GM21423 (cell line): Measurements from ENCODE around the gene DAW1.

ENCODE experiments used
- ATAC-seq: cut with Tn5 transposase; IDR thresholded peaks from one replicate; pipeline ENCODE4 v1.9.1; 2021; ENCODE audit warnings: mild to moderate bottlenecking, moderate library complexity; ENCODE audit not compliant: unreplicated experiment

DAW1 gene

GRCh38 chr2:227861011-227861410 is 10.4 kb upstream of the DAW1 start:
- no peak for ATAC-seq

DNA sequence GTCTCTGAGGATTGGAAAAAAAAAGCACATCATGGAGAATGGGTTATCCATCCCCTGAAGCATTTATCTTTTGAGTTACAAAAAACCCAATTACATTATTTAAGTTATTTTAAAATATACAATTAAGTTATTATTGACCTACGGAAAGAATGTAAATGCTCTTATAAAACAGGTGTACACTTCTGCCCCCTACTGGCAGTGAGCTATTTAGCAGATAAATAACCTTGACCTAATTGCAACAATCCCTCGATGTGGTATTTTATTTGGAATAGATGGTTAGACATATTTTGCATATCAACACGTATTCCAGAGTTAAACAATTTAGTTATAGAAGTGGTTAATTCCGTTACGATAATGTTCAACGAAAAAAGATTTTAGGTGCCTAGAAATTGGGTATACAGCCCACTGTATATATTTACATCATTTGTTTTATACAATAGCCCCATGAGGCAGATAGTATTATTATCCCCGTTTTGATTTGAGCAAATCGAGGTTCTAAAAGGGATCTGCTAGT is 9.1 kb upstream of the DAW1 start:
- ATAC-seq, result no peak

DNA sequence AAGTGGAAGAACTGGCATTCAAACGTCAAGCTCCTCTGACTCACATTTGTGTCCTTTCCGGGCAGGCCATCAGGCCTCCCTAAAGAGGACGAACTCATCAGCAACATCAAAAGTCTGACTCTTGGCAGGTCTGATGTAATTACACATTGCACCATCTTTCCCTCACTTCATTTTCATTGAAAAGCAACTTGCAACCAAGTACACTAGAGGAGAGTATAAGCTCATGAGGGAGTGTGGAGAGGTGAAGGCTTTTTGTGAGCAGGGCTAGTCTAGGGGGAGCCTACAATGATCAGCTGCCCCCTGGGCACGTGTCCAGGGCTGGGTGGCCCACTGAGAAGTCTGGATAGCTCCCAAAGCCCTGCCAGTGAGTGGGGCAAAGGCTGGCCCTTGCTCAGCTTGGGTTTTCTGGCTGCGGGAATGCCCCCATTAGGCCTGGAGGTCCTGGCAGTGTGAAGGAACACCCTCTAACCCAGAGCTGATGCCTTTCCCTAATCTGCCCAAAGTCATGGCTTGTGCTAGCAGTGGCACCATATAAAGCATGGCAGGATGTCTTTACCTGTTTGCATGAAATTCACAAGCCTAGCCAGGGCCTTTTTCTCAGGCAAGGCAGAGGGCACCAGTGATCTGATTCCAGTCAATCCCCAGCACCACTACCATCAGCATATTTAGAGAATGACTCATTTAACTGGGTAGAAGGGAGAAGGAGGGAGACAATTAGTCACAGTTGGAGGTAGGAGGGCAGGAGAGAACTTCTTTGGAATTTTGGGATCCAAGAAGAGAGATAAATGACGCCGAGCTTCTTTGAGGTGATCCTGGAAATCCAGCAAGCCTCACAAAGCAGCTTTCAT is 8.5 kb upstream of the DAW1 start:
- ATAC-seq, result no peak

GRCh38 chr2:227864161-227864756 is 7.2 kb upstream of the DAW1 start:
- ATAC-seq, result no peak

DNA sequence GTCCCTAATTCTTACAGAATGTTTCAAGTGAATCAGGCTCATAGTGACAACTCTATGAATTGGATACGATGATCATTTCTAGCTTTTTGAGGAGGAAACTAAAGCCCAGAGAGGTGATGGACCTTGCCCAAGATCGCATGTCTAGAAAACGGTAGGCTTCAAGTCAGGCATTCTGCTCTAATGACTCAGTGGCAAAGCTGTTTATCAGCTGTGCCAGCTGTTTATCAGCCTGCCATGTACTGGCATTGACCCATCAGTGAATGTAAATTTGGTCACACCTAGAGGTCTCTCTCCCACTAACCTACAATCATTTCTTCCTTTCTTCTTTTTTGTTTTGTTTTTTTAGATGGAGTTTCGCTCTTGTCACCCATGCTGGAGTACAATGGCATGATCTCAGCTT is 6.1 kb upstream of the DAW1 start:
- no peak for ATAC-seq

DNA sequence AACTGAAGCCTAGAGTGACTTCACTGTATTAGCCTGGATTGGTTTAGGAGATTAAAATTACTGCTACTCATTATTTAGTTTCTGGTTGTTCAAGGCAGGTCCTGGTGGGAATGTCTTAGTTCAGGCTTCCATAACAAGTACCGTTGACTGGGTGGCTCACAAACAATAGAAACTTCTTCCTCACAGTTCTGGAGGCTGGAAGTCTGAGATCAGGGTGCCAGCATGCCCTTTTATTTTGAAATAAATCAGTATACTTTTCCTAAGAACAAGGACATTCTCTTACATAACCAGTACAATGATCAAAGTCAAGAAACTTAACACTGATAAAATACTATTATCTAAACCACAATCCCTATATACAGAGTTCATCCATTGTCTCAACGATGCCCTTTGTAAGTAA is 4.0 kb upstream of the DAW1 start:
- ATAC-seq, result no peak

DNA sequence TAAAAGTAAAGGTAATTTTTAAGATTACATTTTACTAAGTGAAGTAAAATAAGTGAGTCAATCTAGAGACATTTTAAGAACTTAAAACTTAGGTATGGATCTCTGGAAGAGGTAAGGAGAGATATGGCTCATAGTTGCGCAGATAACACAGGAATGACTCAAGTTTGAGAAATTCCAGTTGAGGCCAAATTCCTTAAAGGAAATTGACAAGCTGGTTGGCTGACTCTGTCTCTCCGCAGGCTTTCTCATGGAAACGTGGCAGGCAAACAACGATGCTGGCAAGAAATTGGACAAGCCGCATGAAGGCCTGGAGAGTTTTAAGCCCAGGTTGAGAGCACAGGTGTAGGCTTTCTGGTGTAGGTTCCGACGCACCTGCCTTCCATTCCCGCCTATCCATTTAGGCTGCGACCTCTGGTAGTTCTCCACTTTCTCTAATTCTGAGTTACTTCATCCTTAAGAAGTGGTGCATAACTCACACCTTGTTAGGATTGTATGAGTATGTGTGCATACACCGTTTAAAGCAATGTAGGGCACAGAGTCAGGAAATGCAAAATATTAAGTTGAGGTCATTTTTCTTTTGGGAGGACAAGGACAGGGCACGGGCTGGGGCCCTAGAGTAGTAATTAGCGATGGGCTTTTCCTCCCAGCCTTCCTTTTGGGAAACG is 589 bp upstream of the DAW1 start:
- no peak for ATAC-seq

- ATAC-seq, result no peak
Measured at GRCh38 chr2:227872676-227873075, 1.2 kb downstream of the DAW1 start.

GRCh38 chr2:227876300-227876801 is 4.9 kb downstream of the DAW1 start:
- ATAC-seq, result no peak

GRCh38 chr2:227877421-227878310 is 6.2 kb downstream of the DAW1 start:
- ATAC-seq, result no peak

DNA sequence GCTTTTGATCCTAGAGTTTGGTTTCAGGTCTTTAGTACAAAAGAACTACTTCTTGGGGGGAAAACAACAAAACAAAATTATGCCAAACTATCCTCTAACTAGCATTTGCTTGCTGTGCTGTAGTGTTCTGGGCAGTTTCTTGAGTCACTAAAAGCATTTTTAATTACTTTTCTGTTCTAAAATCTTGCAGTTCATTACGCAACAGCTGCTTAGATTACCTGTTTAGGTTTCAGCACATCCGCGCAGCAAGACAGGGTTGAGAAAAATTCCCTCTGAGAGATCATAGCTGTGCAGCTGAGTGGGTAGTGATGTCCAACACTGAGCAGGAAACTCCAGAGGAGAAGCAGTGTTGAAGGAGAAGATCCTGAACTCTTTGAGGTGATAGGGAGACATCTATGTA is 9.0 kb downstream of the DAW1 start:
- ATAC-seq, result no peak

DNA sequence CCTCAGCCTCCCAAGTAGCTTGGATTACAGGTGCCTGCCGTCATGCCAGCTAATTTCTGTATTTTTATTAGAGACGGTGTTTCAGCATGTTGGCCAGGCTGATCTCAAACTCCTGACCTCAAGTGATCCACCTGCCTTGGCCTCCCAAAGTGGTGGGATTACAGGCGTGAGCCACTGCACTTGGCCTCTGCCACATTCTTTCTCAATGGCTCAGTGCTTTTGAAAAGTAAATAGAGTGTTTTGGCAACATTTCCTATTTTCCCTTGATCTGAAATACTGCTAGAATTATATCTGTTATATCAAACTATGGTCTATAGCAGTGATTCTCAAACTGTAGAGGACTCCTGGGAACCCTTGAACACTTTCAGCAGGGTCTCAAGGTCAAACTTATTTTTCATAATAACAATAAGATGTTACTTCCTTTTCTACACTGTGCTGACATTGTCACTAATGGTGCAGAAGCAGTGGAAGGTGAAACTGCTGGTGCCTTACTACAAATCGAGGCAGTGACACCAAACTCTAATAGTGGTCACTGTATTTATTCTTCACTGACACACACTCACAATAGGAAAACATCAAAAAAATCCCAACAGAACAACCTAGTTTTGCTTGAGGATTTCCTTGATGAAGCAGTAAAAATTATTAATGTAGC is 10.6 kb downstream of the DAW1 start:
- no peak for ATAC-seq

GRCh38 chr2:227884511-227884947 is 13.1 kb downstream of the DAW1 start:
- peak; percentile 97 for ATAC-seq

DNA sequence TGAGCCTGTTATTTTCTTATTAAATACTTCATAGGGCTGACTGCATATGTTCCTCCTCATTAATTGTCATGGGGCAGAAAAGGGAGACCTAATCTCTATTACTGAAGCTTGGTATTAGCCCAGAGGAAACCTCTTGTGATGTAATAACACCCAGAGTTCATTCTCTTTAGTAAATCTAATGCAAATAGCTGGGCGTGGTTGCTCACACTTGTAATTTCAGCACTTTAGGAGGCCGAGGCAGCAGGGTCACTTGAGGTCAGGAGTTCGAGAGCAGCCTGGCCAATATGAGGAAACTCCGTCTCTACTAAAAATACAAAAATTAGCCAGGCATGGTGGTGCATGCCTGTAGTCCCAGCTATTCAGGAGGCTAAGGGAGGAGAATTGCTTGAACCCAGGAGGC is 14.7 kb downstream of the DAW1 start:
- no peak for ATAC-seq

GRCh38 chr2:227888289-227888688 is 16.9 kb downstream of the DAW1 start:
- no peak for ATAC-seq

DNA sequence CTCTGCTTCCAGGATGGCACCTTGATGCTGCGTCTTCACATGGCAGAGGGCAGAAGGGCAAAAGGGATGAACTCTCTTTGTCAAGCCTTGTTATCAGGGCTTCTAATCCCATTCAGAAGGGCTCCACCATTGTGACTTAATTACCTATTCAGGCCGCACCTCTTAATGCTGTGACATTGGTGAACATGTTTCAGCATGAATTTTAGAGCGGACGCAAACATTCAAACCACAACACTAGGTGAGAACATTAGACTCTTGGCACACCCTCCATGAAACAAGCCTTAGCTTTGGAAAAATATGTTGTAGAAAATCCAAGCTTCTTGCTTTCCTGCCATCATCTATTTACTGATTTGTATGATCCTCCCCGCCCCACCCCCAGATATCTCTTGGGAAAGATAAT is 17.9 kb downstream of the DAW1 start:
- no peak for ATAC-seq

DNA sequence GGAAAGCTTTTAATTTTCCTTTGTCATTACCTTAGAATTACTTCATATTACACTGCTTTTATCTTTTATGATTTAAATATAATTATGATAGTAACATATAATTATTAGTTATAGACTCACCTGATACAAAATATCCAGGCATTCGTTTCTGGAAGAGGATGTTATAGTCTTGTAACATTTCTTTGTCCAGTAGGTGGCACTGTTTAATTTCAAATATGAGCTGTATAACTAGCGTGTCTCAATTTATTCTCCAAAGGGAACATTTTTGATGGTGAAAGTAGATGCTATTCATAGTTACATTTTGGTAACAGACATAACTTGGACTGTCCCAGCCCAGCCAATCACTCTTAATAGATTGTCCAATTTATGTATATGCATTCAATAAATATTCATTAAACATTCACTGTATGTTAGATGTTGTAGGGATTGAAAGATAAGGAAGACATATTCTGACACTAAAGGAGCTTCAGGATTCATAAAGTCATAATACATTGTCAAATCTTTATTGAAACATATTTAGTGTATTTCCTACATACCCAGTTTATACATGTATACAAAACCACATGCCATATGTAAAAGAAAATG is 19.2 kb downstream of the DAW1 start:
- ATAC-seq, result no peak

DNA sequence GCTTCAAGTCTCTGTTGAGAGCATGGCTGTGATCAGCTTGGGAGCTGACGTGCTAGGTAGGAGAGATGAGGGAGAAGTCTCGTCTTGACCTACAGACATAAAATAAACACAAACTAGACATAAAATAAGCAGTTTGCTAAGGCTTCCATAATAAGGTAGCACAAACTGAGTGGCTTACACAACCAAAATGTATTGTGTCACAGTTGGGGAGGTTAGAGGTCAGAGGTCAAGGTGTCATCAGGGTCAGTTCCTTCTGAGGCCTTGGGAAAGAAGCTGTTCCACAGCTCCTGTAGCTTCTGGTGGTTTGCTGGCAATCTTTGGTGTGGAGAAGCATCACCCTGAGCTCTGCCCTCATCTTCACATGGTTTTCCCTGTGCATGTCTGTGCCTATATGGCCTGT is 20.2 kb downstream of the DAW1 start:
- no peak for ATAC-seq

- ATAC-seq, result no peak
Measured at GRCh38 chr2:227903381-227903780, 31.9 kb downstream of the DAW1 start.

DNA sequence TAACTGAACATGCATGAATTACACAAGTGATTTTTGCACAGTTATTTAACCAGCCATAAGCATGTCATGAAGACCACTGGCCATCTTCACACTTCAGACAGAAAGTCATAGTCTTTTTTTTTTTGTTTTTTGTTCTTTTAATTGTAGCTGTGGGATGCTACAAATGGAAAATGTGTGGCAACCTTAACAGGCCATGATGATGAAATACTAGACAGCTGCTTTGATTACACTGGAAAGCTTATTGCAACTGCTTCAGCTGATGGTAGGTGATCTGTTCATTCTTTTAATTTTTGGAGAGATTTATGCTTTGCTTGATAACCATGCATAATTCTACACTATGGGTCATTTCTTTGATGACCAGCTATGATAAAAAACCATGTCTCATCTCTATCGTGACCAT is 35.6 kb downstream of the DAW1 start:
- no peak for ATAC-seq
